ENCODE data around the gene TENM3. TPM values are rescaled to one million over a fixed set of nuclear protein-coding genes. Genes with fewer than 3 reads are reported as not detected.

TENM3 gene
- polyA plus RNA-seq, 6 donors from 2014 or later: not detected

DNA sequence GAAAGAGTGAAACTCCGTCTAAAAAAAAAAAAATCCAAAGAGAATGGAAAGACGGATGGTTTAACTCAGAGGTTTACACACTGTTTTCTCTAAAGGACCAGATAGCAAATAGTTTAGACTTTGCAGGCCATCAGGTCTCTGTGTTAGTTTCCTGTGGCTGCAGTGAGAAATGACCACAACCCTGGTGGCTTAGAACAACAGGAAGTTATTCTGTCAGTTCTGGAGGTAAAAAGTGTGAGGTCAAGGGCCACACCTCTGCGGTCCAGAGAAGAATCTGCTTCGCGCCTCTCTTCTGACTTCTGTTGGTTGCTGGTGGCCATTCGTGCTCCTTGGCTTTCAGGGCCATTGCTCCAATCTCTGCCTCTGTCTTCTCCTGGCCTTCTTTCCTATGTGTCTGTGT lies 76.9 kb downstream of the TENM3 start:
- H3K36me3 Mint-ChIP-seq: peaks cover under 1 to 4% of the 10 kb centered on the region in 2 donors
- ATAC-seq (ENCODE audit: low read depth in 2 of 2) (no peak), DNase-seq (no peak)
- peaks cover 5 to 28% (median 12%) of the 10 kb centered on the region in 7 donors for H3K9me3 Mint-ChIP-seq
- H3K4me1 Mint-ChIP-seq: no peaks in the 10 kb centered on the region
- no peak overlapping the region for H3K4me3 Mint-ChIP-seq
- no peak overlapping the region for H3K27ac Mint-ChIP-seq
- H3K27me3 Mint-ChIP-seq: no peaks in the 10 kb centered on the region

DNA sequence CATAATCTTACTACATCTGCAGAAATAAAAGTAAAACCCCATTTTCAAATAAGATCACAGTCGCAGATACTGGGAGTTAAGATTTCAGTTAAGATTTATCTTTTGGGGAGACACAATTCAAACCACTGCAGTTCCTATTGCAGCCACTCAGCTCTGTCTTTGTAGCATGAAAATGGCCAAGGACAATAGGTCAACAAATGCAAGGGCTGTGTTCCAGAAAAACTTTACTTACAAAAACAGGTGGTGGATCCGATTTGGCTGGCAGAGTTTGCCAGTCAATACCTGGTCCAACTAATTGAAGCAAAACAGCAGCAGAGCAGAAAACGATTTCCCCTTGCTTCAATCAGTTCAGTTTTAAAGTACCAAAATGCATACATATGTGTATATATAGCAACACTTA lies 77.4 kb downstream of the TENM3 start:
- ATAC-seq (ENCODE audit: low read depth in 2 of 2) (no peak), DNase-seq (no peak)
- Mint-ChIP-seq H3K36me3 (peaks cover 0 to 4% of the 10 kb centered on the region in 2 donors), H3K9me3 (peaks cover 5 to 23% (median 10%) of the 10 kb centered on the region in 7 donors), H3K27ac (no peak overlapping the region), H3K4me1 (no peaks in the 10 kb centered on the region), H3K27me3 (no peaks in the 10 kb centered on the region), H3K4me3 (no peak overlapping the region)

DNA sequence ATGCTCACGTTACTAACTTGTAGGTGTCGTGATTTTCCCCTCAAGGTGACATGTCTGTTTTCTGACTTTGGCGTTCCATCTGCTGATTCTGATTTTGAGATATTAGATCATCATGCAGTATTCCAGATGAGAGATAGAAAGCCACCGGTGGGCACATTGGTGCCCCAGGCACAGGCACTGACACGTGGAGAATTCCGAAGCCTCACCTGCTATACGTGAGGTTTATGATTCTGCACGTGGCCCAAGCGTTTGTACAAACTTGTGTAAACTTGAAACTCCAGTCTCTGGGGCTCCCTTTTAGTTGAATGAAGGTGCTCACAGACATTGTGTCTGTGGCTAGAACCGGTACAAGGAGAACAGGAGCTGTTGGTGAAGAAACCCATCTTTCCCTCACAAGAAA lies 81.1 kb downstream of the TENM3 start:
- DNase-seq (no peak), ATAC-seq (ENCODE audit: low read depth in 2 of 2) (no peak)
- Mint-ChIP-seq H3K27me3 (no peaks in the 10 kb centered on the region), H3K4me1 (no peaks in the 10 kb centered on the region), H3K36me3 (peaks cover 0 to 4% of the 10 kb centered on the region in 2 donors), H3K9me3 (peaks cover 0 to 12% (median 5%) of the 10 kb centered on the region in 7 donors), H3K4me3 (no peak overlapping the region), H3K27ac (no peak overlapping the region)

DNA sequence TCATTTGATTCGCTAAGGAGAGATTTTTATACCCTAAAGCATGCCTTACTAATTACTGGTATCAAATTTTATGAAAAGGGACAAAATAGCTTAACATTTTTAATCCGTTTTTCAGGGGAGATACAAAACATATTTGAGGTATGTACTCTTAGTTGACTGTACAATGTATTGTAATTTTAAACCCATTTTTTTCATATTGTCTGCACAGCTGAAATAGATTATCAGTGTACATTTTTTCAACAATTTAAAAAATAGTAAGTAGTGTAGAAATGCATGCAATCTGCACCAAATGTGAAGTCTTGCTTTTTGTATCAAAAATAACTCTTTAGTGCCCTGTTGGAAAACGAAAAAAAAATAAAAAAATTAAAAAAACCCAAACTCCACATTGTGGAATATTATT lies 82.2 kb downstream of the TENM3 start:
- H3K4me3 Mint-ChIP-seq: no peak overlapping the region
- no peak overlapping the region for H3K27ac Mint-ChIP-seq
- ATAC-seq (ENCODE audit: low read depth in 2 of 2) (no peak), DNase-seq (no peak)
- peaks cover 0 to 13% (median 2%) of the 10 kb centered on the region in 7 donors for H3K9me3 Mint-ChIP-seq
- no peaks in the 10 kb centered on the region for H3K27me3 Mint-ChIP-seq
- H3K4me1 Mint-ChIP-seq: no peaks in the 10 kb centered on the region
- peaks cover 0 to 2% of the 10 kb centered on the region in 2 donors for H3K36me3 Mint-ChIP-seq

DNA sequence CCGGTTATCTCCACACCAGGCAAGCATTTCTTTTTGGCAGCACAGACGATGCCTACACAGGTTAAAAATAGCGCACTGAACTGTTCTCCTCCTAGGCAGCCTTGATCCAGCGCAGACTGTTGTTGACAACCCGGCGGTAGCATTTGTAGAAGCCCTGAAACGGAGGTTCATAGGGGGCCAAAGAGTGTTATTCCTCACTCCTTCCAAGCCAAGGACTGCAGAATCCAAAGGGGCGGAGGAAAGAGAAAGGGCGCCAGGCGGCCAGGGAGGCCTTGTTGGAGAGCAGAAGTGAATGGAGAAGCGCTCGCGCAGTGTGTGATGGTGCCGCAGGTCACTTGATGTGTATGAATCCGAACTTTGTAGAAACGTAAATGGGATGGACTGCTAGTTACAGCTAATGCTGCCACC lies 82.7 kb downstream of the TENM3 start:
- no peak for ATAC-seq (ENCODE audit: low read depth in 2 of 2)
- Mint-ChIP-seq H3K9me3 (peaks cover 0 to 13% (median 0%) of the 10 kb centered on the region in 7 donors), H3K4me3 (peak overlapping the region in 1 of 8 donors; percentile 52), H3K36me3 (no peaks in the 10 kb centered on the region), H3K27ac (no peak overlapping the region), H3K27me3 (no peaks in the 10 kb centered on the region), H3K4me1 (no peaks in the 10 kb centered on the region)
- no peak for DNase-seq

GRCh38 chr4:182328505-182328904 lies 85.3 kb downstream of the TENM3 start:
- H3K36me3 Mint-ChIP-seq: no peaks in the 10 kb centered on the region
- H3K9me3 Mint-ChIP-seq: peaks cover 0 to 7% (median 0%) of the 10 kb centered on the region in 7 donors
- H3K4me3 Mint-ChIP-seq: no peak overlapping the region
- peak overlapping the region in 2 of 6 donors; percentile 64 to 77 for H3K27ac Mint-ChIP-seq
- no peaks in the 10 kb centered on the region for H3K27me3 Mint-ChIP-seq
- H3K4me1 Mint-ChIP-seq: no peaks in the 10 kb centered on the region
- ATAC-seq (ENCODE audit: low read depth in 2 of 2) (no peak), DNase-seq (no peak)

DNA sequence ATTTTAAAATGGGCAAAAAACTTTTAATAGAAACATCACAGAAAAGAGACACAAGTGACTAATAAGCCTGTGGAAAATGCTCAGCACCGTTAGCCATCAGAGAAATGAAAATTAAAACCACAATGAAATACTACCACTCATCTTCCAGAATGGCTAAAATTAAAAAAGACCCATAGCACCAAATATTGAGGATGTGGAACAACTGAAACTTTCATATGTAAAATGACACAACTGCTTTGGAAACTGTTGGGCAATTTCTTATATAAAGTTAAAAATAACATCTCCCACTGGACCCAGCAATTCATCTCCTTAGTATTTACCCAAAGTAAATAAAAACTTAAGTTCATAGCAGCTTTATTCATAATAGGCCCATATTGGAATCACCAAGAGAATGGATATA lies 94.2 kb downstream of the TENM3 start:
- no peaks in the 10 kb centered on the region for H3K36me3 Mint-ChIP-seq

GRCh38 chr4:182338063-182338462 lies 94.9 kb downstream of the TENM3 start:
- H3K36me3 Mint-ChIP-seq: no peaks in the 10 kb centered on the region
- H3K27me3 Mint-ChIP-seq: peaks cover 0 to 6% (median 0%) of the 10 kb centered on the region in 3 donors
- ATAC-seq (ENCODE audit: low read depth in 2 of 2) (no peak), DNase-seq (no peak)
- no peaks in the 10 kb centered on the region for H3K4me1 Mint-ChIP-seq
- no peak overlapping the region for H3K27ac Mint-ChIP-seq
- H3K4me3 Mint-ChIP-seq: no peak overlapping the region
- H3K9me3 Mint-ChIP-seq: peaks cover 0 to 20% (median 4%) of the 10 kb centered on the region in 7 donors

More for the DNA sequence above, 94.2 kb downstream of the TENM3 start:
- Mint-ChIP-seq H3K4me3 (no peak overlapping the region), H3K9me3 (peaks cover 0 to 20% (median 4%) of the 10 kb centered on the region in 7 donors), H3K4me1 (no peaks in the 10 kb centered on the region), H3K27ac (no peak overlapping the region), H3K27me3 (peaks cover 0 to 6% (median 0%) of the 10 kb centered on the region in 3 donors)
- DNase-seq (no peak), ATAC-seq (ENCODE audit: low read depth in 2 of 2) (no peak)

DNA sequence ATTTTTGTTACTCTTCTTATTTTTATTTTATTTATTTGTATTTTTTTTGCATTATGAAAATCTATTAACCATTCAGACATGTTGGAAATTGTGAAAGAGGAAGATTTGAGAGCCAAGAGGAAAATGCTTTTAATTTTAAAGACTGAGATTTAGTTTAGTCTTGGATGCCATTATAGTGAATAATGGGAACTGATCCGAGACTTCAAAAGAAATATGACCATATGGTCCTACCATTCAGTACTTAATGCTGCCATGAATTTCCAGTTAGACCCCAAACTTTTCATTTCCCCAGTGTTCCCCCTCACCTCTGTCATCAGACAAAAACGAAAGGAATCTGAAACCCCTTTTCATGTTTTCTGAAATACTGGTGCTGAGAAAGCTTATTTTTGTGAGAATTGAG lies 95.5 kb downstream of the TENM3 start:
- Mint-ChIP-seq H3K4me3 (no peak overlapping the region), H3K36me3 (no peaks in the 10 kb centered on the region), H3K4me1 (no peaks in the 10 kb centered on the region), H3K27ac (no peak overlapping the region), H3K9me3 (peaks cover 0 to 20% (median 4%) of the 10 kb centered on the region in 7 donors), H3K27me3 (peaks cover 0 to 6% (median 0%) of the 10 kb centered on the region in 3 donors)
- DNase-seq (no peak), ATAC-seq (ENCODE audit: low read depth in 2 of 2) (no peak)

DNA sequence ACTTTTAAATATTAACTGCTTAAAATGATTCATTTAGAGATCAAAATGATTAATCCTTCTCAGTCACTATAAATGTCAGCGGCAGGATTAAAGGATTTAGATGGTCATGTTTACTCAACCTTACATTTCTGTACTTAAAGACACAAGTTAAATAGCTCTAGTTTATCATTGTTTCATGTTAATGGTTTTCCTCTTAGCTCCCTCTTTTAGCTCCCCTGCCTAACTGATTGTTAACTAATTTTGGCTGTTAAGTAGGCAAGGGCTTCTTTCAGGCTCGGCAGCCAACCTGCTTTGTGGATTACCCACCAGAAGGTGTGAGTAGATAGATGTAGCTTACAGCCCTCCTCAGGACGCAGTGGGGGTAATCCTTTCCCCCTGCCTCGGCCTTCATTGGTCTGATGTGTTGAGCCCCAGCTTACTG lies 96.0 kb downstream of the TENM3 start:
- no peak overlapping the region for H3K4me3 Mint-ChIP-seq
- H3K4me1 Mint-ChIP-seq: no peaks in the 10 kb centered on the region
- H3K9me3 Mint-ChIP-seq: peaks cover 0 to 20% (median 4%) of the 10 kb centered on the region in 7 donors
- peak overlapping the region in 1 of 6 donors; percentile 17 for H3K27ac Mint-ChIP-seq
- DNase-seq (no peak), ATAC-seq (ENCODE audit: low read depth in 2 of 2) (no peak)
- H3K27me3 Mint-ChIP-seq: peaks cover 0 to 6% (median 0%) of the 10 kb centered on the region in 3 donors
- H3K36me3 Mint-ChIP-seq: no peaks in the 10 kb centered on the region

- DNase-seq: no peak
- Mint-ChIP-seq H3K27ac (no peak overlapping the region), H3K4me1 (no peaks in the 10 kb centered on the region), H3K9me3 (peaks cover 0 to 6% (median 0%) of the 10 kb centered on the region in 7 donors), H3K4me3 (no peak overlapping the region), H3K36me3 (no peaks in the 10 kb centered on the region), H3K27me3 (peaks cover 0 to 11% (median 0%) of the 10 kb centered on the region in 3 donors)
- ATAC-seq (ENCODE audit: low read depth in 2 of 2): no peak
These were observed 100.3 kb downstream of the TENM3 start for GRCh38 chr4:182343453-182343852.

GRCh38 chr4:182344968-182345367 lies 101.8 kb downstream of the TENM3 start:
- H3K27ac Mint-ChIP-seq: no peak overlapping the region
- peaks cover 0 to 6% (median 0%) of the 10 kb centered on the region in 7 donors for H3K9me3 Mint-ChIP-seq
- DNase-seq (no peak), ATAC-seq (ENCODE audit: low read depth in 2 of 2) (no peak)
- H3K4me3 Mint-ChIP-seq: no peak overlapping the region
- H3K36me3 Mint-ChIP-seq: no peaks in the 10 kb centered on the region
- peaks cover 0 to 11% (median 0%) of the 10 kb centered on the region in 3 donors for H3K27me3 Mint-ChIP-seq
- H3K4me1 Mint-ChIP-seq: no peaks in the 10 kb centered on the region

- Mint-ChIP-seq H3K4me1 (no peaks in the 10 kb centered on the region), H3K27me3 (peaks cover 0 to 11% (median 0%) of the 10 kb centered on the region in 3 donors), H3K9me3 (peaks cover 0 to 6% (median 0%) of the 10 kb centered on the region in 7 donors), H3K36me3 (no peaks in the 10 kb centered on the region), H3K27ac (no peak overlapping the region), H3K4me3 (no peak overlapping the region)
- DNase-seq (no peak), ATAC-seq (ENCODE audit: low read depth in 2 of 2) (no peak)
These were observed 103.0 kb downstream of the TENM3 start for GRCh38 chr4:182346250-182346649.

DNA sequence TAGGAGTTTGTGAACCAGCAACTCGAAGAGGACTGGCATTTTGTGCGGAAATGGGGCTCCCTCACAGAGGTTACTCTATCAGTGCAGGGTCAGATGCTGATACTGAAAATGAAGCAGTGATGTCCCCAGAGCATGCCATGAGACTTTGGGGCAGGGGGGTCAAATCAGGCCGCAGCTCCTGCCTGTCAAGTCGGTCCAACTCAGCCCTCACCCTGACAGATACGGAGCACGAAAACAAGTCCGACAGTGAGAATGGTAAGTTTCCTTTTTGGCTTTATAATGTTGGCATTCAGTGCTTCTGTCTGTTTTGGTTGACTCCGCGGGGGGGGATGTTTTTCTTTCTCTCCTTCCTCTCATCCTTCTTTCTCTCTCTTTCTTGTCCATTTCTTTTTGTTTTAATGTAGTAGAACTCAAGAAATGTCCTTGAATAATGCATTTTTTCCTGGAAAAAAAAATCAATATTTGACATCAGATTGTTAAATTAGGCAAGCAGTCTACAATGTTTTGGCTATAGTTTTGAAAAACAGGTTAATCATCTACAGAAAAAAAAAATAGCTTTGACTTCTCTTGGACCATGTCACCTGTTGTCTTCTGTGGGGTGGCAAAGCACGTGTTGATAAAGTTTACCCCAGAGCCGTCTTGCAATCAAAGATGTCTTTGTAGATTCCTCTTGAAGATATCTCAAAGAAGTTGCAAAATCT lies 103.6 kb downstream of the TENM3 start:
- DNase-seq (no peak), ATAC-seq (ENCODE audit: low read depth in 2 of 2) (no peak)
- Mint-ChIP-seq H3K4me3 (no peak overlapping the region), H3K27ac (no peak overlapping the region), H3K4me1 (no peaks in the 10 kb centered on the region), H3K27me3 (peaks cover 0 to 11% (median 0%) of the 10 kb centered on the region in 3 donors), H3K36me3 (no peaks in the 10 kb centered on the region), H3K9me3 (peaks cover 0 to 6% (median 0%) of the 10 kb centered on the region in 7 donors)
